Erythroblast (primary cell): Measurements from ENCODE around the gene ZNF470.

Source experiments
- DNase-seq, 2 experiments: peaks; one replicate each; lab custom pipeline; 2025; lab: John Stamatoyannopoulos, UW
- GATA1 ChIP-seq: IDR thresholded peaks from 2 replicates; pipeline ENCODE4 v1.6.1; 2011; ENCODE audit warnings: low read depth, mild to moderate bottlenecking, control low read depth, low read length, moderate library complexity
- POLR2A ChIP-seq: IDR thresholded peaks from 2 replicates; pipeline ENCODE4 v1.6.1; 2011; ENCODE audit warnings: mild to moderate bottlenecking, low read length

ZNF470 gene

GRCh38 chr19:56567274-56568120 lies at the start of gene ZNF470:
Gene ZNF470 (plus strand): TSS chr19:56567468. CDS start chr19:56570312, 2,844 bp downstream.
- DNase-seq: peak; percentile 82 to 87
- TF ChIP-seq POLR2A: no peak
- TF ChIP-seq GATA1: no peak

GRCh38 chr19:56525214-56525860 lies 41.9 kb upstream of the ZNF470 start:
- DNase-seq: no peak
- TF ChIP-seq GATA1 (no peak), POLR2A (no peak)

GRCh38 chr19:56537442-56537841 lies 29.8 kb upstream of the ZNF470 start:
- no peak for DNase-seq
- no peak for TF ChIP-seq POLR2A
- no peak for TF ChIP-seq GATA1

DNA sequence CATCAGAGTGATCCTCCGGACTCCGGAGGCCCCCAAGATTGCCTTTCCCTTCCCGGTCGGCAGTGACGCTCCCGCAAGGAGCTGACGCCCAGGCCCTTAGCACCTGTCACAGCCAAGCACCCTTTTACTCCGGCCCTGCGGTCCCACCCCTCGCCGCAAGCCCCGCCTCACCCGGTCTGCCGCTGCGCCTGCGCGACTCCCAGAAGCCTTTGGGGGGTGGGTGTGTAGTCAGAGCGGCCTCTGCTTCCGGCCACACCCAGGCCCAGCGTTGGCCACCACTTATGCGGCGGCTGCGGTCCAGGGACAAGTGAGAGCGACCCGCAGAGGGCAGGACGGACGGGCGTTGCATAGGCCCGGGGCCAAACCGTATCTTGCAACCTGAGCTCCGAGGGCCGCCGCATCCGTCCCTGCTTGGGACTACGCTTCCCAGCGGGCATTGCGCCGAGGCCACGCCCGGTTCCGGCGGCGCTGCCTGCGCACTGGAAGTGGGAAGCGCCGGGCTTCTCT lies 29.0 kb upstream of the ZNF470 start:
- peak; percentile 23 to 35 for DNase-seq
- TF ChIP-seq GATA1 (no peak), POLR2A (no peak)

- no peak for TF ChIP-seq GATA1
- TF ChIP-seq POLR2A: no peak
- peak in 1 of 2 experiments; percentile 11 for DNase-seq
Observed at GRCh38 chr19:56538761-56539263, 28.5 kb upstream of the ZNF470 start, which contains the start of gene ZFP28. Gene ZFP28 (plus strand): TSS chr19:56538948. CDS start chr19:56539019, 71 bp downstream.

GRCh38 chr19:56543776-56544175 lies 23.5 kb upstream of the ZNF470 start:
- TF ChIP-seq GATA1: no peak
- TF ChIP-seq POLR2A: no peak
- no peak for DNase-seq

- peak in 1 of 2 experiments; percentile 6 for DNase-seq
- TF ChIP-seq POLR2A: no peak
- TF ChIP-seq GATA1: no peak
Observed at GRCh38 chr19:56547535-56547934, 19.7 kb upstream of the ZNF470 start.

- DNase-seq: no peak
- TF ChIP-seq GATA1 (no peak), POLR2A (no peak)
Observed at GRCh38 chr19:56554272-56554869, 12.9 kb upstream of the ZNF470 start.

DNA sequence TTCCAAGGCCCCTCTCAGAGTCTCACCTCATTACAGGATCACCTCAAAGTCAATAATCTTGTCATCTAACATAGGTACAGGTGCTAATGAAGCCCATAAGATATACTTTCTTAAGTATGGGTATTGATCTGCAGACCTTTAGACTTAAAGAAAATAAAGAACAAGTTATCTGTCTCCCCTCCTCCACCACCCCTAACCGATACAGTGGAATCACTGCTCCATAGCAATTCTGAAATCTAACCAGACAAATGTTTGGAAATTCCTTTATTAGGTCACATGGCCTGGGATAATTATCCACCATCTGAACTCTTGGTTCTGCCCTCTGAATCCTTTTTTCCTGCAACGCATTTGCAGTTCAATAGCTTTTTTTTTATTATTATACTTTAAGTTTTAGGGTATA lies 4.5 kb upstream of the ZNF470 start:
- no peak for DNase-seq
- no peak for TF ChIP-seq GATA1

GRCh38 chr19:56566904-56567273 lies 379 bp upstream of the ZNF470 start:
- TF ChIP-seq GATA1 (no peak), POLR2A (no peak)
- DNase-seq: peak; percentile 38 to 48

DNA sequence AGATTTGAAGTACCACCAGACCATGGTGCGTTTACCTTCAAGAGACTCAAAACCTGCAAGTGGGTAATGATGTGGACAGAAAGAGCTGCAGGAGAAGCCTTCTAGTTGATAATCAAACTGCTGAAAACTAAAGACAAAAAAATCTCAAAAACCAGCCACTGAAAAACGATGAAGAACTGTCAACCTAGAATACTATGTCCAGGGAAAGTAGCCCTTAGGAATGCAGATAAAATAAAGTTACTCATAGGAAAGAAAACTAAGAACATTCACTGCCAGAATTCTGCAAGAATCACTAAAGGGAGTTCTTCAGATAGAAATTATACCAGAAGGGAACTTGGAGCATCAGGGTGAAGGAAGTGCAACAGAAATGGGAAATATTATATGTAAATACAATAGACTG lies 5.3 kb downstream of the ZNF470 start:
- no peak for DNase-seq
- no peak for TF ChIP-seq POLR2A
- no peak for TF ChIP-seq GATA1

GRCh38 chr19:56573914-56574313 lies 6.6 kb downstream of the ZNF470 start:
- TF ChIP-seq GATA1 (no peak), POLR2A (no peak)
- no peak for DNase-seq

- TF ChIP-seq GATA1: no peak
- DNase-seq: no peak
Observed at GRCh38 chr19:56577719-56578602, 10.7 kb downstream of the ZNF470 start.
